Superior temporal gyrus (tissue), 1 donor: ENCODE data around the gene MORC4.

Experiments
- DNase-seq: peaks from one replicate; pipeline ENCODE4 v3.0.0-alpha.2; 2016; ENCODE audit errors: extremely low spot score

Gene MORC4

GRCh38 chrX:106952988-106953387 lies 47.0 kb downstream of the MORC4 start:
- DNase-seq: peak; percentile 16

DNA sequence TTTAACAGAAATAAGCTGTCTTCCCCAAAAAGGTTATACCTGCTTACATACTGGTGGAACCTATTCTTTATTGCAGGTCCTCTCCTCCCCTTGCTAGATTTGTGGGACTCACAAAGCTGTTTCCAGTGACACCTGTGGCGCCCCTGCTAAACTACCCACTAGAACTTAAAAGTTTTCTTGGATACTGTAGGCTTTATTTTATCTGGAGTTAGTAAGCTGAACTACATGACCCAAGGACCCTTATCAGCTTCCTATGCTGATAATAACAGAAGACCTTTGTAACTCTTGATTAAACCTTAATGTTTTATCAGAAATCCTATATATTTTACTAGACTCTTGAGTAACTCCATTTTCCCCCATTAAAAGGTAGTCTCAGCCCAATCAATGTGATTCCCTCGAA lies 47.5 kb downstream of the MORC4 start:
- DNase-seq: no peak

DNA sequence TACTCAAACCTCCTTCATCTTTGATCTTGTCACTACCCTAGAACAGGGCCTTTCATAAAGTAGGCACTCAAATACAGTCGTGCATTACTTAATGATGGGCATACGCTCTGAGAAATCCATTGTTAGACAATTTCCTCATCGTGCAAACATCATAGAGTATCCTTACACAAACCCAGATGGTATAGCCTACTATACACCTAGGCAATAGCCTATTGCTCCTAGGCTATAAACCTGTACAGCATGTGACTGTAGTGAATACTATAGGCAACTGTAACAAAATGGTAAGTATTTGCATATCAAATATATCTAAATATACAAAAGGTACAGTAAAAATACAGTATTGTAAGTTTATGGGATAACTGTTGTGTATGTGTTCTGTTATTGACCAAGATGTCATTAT lies 47.9 kb downstream of the MORC4 start:
- no peak for DNase-seq

DNA sequence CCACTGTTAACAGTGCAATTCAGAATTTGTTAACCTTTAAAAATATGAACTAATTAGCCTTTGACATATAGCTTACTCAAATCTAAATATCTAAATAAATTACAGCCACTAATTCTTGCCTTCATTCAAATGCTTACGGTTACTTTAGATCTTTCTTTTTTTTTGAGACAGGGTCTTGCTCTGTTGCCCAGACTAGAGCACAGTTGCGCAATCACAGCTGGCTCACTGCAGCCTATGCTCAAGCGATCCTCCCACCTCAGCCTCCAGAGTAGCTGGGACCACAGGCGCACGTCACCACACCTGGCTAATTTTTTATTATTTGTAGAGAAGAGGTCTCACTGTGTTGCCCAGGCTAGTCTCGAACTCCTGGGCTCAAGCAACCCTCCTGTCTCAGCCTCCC lies 48.8 kb downstream of the MORC4 start:
- no peak for DNase-seq

DNA sequence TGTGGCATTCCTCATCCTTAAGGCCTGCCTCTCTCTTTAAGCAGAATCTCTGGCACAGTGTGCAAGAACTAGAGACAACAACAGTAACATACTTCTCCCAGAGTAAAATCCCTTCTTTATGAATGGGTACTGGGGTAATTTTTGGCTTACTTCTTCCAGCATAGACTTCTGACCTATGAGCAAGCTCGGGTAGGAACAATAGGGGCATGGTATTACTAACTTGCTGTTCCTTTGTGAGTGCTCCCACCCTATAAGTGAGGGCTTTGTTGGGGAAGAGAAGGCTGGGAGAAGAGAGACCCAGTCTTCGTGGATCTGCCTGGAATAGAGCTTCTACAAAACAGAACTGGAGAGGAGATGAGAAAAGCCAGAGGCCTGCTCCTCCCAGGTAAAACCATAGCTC lies 49.6 kb downstream of the MORC4 start:
- DNase-seq: no peak

DNA sequence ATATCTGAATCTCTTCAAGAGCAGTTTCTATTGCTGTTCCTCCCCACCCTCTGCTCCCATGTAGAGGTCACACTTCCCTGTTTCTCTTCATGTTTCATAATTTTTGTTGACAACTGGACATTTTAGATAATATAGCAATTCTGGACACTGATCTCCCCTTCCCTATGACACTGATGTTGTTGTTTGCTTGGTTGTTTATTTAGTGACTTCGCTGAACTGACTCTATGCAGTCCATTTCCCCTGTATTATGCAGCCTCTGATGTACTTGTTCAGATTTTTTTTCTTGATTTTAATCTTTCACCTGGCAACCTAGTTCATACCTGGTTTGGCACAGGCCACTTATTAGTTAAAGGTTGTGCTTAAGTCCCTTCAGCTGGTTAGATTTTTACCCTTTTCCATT lies 50.6 kb downstream of the MORC4 start:
- DNase-seq: no peak

DNA sequence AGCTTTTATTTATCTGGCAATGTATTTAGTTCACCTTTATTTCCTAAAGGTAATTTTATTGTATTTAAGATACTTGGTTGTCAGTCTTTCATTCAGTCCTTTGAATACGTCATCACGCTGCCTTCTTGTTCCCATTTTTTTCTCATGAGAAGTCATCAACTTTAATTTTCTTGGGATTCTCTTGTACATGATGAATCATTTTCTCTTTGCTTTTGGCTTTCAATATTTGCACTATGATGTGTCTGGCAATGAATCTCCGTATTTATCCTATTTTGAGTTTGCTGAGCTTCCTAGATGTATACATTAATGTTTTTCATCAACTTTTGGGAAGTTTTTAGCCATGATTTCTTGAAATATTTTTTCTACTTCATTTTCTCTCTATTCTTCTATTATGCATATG lies 51.4 kb downstream of the MORC4 start:
- no peak for DNase-seq

GRCh38 chrX:106946464-106946863 lies 53.5 kb downstream of the MORC4 start:
- DNase-seq: no peak

GRCh38 chrX:106940068-106940467 lies 59.9 kb downstream of the MORC4 start:
- no peak for DNase-seq

GRCh38 chrX:106939566-106939965 lies 60.4 kb downstream of the MORC4 start:
- no peak for DNase-seq

GRCh38 chrX:106936246-106936645 lies 63.8 kb downstream of the MORC4 start:
- DNase-seq: no peak

DNA sequence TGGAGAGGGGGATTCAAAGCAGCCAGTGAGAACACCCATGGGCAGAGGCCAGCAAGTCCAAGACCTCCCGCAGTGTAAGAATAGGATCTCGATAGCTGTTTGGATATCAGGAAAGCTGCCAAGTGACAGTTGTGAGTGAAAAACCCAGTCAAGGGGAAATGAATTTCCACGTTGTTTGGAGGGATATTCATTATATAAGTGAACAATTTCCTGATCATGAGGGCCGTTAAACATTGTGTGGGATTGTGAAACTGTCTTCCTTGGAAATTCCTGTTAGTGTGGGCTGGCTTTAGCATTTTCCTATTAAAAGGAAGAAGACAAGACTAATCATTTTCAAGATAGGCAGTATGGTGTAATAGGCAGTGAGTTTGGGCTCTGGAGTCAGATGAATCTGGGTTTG lies 64.8 kb downstream of the MORC4 start:
- DNase-seq: no peak

- no peak for DNase-seq
Observed at GRCh38 chrX:106933538-106933961, 66.5 kb downstream of the MORC4 start.

DNA sequence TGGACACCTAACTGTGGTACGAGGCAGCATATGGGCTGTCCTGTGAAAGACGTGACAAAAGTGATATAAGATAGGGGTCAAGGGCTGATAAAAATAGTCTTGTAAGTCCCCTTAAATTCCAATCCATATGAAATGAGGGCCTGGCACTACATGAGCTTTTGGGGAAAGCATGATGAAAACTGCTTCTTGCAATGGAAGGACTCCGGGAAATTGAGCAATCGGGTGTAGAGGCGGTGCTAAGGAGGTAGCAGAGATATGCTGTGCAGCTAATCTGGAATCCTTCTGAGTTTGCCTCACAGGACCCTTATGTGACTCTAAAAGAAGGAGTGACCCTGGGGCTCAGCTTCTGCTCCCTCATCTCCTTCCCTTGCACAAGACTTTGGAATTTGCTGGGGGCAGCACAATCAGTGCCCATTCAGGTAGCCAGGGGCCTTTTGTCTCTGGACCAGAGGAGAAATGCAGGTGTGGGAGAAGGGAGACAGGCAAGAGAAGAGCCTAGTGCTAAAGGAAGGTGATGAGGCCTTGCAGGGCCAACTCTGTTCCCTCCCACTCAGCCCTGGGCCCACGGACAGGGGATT lies 67.0 kb downstream of the MORC4 start:
- no peak for DNase-seq

GRCh38 chrX:106932492-106932923 lies 67.5 kb downstream of the MORC4 start:
- DNase-seq: no peak

DNA sequence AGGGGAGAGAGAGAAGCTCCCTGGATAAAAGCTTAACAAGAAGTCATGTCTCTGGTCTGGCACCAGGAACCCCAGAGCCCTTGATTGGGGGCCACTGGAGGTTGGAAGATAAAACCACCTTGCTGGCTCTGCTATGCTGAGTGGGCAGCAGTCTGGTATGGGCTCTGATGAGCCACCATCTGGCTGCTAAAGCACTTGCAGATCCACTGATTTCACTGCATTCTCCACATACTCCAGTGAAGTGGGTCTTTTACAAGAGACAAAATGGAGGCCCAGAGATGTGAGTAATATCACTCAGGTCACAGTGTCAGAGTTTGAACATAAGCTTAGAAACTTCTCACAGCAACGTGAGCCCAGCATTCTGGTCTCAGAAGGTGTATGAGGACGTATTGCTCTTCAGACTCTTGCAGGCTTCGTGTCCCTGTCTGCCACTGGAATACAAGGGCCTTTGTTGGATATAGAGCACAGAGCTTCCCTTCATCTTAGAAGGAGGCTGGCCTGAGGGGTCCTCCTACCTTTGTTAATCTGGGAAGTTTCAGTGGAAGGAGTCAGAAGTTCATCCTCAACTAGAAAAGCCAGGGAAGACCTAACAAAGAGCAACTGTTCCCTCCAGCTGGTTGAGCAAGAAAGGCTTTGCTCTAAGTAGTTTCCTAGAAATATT lies 68.1 kb downstream of the MORC4 start:
- no peak for DNase-seq

DNA sequence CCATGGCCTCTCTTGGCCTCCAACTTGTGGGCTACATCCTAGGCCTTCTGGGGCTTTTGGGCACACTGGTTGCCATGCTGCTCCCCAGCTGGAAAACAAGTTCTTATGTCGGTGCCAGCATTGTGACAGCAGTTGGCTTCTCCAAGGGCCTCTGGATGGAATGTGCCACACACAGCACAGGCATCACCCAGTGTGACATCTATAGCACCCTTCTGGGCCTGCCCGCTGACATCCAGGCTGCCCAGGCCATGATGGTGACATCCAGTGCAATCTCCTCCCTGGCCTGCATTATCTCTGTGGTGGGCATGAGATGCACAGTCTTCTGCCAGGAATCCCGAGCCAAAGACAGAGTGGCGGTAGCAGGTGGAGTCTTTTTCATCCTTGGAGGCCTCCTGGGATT lies 71.8 kb downstream of the MORC4 start:
- DNase-seq: no peak

GRCh38 chrX:106927700-106928099 lies 72.3 kb downstream of the MORC4 start:
- DNase-seq: no peak

- DNase-seq: no peak
Observed at GRCh38 chrX:106927023-106927422, 73.0 kb downstream of the MORC4 start.

GRCh38 chrX:106921637-106922036 lies 78.4 kb downstream of the MORC4 start:
- no peak for DNase-seq

GRCh38 chrX:106919932-106920452 lies 80.0 kb downstream of the MORC4 start, which contains the start of gene CLDN2:
CLDN2 (plus strand) TSS chrX:106920402; CDS start chrX:106928229, 7,827 bp downstream.
- DNase-seq: no peak

- DNase-seq: no peak
Observed at GRCh38 chrX:106917830-106918500, 82.0 kb downstream of the MORC4 start.

GRCh38 chrX:106912864-106913263 lies 87.1 kb downstream of the MORC4 start:
- DNase-seq: no peak
